B cell (primary cell): ENCODE measurements around the gene OR5B21.

Source experiments
- EZH2 ChIP-seq: IDR thresholded peaks from 2 replicates; pipeline ENCODE4 v1.6.1; 2012; ENCODE audit warnings: borderline replicate concordance, low read depth, mild to moderate bottlenecking, moderate library complexity, low read length; ENCODE audit not compliant: insufficient read depth, poor library complexity, severe bottlenecking
- TF ChIP-seq, protein P1 (sequence below): fragments of 200-600 bp; IDR thresholded peaks from one replicate; pipeline ENCODE4 v1.8.0; 2022; ENCODE audit warnings: antibody characterized with exemption, mild to moderate bottlenecking

DNA sequence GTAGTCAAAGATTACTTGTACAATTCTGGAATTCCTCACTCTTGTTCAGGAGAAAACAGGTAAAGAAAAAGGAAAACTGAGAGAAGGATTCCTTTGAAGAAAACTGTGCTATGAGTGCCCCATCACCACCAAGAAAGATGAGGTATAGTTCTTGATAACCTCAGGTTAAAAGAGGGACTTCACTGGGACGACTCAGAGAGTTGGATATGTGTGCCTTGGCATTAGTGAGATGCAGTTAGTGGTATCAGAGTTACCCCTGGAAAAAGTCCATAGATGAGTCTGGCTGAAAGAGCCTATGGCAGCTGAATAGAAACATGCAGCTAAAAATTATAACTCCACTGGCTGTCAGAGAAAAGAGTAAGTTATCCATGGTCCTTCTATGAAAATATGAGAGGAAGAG, 38.9 kb upstream of the OR5B21 start:
- TF ChIP-seq, protein P1, sequence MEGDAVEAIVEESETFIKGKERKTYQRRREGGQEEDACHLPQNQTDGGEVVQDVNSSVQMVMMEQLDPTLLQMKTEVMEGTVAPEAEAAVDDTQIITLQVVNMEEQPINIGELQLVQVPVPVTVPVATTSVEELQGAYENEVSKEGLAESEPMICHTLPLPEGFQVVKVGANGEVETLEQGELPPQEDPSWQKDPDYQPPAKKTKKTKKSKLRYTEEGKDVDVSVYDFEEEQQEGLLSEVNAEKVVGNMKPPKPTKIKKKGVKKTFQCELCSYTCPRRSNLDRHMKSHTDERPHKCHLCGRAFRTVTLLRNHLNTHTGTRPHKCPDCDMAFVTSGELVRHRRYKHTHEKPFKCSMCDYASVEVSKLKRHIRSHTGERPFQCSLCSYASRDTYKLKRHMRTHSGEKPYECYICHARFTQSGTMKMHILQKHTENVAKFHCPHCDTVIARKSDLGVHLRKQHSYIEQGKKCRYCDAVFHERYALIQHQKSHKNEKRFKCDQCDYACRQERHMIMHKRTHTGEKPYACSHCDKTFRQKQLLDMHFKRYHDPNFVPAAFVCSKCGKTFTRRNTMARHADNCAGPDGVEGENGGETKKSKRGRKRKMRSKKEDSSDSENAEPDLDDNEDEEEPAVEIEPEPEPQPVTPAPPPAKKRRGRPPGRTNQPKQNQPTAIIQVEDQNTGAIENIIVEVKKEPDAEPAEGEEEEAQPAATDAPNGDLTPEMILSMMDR: no peak
- no peak for TF ChIP-seq EZH2
